HG03159 (cell line): ENCODE data around the gene AHNAK.
"Not testable (repeated sequence)": the region's sequence is repeated elsewhere in the genome, so short reads cannot be mapped to it uniquely, and the experiment has no call there.

Experiments
- ATAC-seq: cut with Tn5 transposase; IDR thresholded peaks from one replicate; pipeline ENCODE4 v1.9.1; 2021; ENCODE audit warnings: mild to moderate bottlenecking, moderate library complexity; ENCODE audit not compliant: unreplicated experiment

The AHNAK gene, protein sequence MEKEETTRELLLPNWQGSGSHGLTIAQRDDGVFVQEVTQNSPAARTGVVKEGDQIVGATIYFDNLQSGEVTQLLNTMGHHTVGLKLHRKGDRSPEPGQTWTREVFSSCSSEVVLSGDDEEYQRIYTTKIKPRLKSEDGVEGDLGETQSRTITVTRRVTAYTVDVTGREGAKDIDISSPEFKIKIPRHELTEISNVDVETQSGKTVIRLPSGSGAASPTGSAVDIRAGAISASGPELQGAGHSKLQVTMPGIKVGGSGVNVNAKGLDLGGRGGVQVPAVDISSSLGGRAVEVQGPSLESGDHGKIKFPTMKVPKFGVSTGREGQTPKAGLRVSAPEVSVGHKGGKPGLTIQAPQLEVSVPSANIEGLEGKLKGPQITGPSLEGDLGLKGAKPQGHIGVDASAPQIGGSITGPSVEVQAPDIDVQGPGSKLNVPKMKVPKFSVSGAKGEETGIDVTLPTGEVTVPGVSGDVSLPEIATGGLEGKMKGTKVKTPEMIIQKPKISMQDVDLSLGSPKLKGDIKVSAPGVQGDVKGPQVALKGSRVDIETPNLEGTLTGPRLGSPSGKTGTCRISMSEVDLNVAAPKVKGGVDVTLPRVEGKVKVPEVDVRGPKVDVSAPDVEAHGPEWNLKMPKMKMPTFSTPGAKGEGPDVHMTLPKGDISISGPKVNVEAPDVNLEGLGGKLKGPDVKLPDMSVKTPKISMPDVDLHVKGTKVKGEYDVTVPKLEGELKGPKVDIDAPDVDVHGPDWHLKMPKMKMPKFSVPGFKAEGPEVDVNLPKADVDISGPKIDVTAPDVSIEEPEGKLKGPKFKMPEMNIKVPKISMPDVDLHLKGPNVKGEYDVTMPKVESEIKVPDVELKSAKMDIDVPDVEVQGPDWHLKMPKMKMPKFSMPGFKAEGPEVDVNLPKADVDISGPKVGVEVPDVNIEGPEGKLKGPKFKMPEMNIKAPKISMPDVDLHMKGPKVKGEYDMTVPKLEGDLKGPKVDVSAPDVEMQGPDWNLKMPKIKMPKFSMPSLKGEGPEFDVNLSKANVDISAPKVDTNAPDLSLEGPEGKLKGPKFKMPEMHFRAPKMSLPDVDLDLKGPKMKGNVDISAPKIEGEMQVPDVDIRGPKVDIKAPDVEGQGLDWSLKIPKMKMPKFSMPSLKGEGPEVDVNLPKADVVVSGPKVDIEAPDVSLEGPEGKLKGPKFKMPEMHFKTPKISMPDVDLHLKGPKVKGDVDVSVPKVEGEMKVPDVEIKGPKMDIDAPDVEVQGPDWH (N-terminal part only)

DNA sequence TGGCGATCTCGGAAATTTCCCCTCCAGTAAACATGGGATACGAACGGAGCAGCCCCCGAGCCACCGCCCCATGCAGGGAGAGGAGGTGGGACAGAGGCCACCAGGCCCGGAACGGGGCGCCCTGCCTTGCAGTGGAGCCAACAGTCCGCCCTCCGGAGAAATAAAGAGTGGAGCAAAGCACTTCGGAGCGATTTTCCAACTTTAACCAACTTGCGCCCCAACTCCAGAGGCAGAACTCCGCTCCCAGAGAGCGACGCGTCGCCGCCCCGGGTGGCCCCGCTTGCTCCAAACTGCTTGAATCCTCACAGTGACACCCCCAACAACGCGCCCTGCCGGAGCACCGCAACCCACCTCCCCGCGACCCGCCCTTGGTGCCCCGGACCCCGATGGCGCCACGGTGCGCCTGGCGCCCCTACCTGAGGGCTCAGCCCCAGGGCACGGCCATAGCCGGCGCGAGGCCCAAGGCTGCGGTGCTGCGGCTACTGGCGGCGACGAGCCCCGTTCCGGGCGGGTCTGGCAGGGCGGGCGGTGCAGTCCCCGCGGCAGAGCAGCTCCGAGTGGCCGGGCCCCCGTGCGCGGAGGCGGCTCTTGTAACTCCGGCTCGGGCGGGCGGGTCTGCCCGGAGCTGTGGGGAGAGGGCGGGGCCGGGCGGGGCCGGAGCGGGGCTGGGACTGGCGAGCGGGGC is at the start of gene AHNAK:
Gene AHNAK, minus strand, starts transcription at position 563 of the 685 bp plus-strand sequence. CDS start 10,708 bp downstream, outside the sequence.
- no peak for ATAC-seq

DNA sequence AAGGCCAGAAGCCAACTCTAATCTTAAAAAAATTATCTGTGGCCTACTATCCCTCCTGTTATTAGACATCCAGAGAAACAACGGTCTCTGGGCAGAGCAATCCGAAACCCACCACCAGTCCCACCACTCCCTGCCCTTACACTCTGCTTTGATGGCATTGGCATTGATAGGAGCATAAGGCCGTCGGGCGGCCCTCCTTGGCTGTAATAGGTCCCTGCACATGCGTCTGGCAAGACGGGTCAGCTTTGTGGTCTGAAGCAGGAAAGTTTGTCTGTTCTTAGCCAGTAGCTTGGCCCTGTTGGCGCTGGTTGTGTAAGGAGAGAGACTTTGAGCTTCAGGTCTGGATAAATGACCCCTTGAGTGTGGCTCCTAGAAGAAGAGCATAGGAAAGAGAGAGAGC is 48.5 kb upstream of the AHNAK start:
- no peak for ATAC-seq

DNA sequence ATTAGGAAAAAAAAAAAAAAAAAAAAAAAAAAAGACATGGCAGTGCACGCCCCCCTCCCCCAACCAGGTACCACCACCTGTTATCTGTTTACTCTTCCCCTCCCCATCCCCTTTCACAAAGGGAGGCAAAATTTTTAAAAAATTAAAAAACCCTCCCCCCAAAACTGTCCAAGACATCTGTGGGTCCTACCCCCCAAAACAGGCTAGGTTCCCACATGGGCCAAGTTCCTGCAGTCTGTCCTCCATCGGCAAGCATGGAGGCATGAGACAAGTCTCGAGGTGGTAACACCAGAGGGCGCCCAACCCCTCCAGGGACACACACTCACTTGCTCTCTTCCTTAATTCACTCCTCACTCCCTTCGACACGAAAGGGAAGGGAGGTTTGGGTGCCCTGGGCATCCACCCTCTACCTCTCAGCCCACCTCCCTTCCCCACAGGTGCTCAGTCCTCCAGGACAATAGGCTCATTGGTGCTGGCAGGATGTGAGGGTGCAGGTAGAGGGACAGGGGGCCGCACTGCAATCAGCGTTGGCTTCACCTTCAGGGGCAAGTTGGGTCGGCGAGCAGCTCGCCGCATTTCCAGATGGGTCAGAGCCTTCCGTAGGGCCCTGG is 46.9 kb upstream of the AHNAK start:
- ATAC-seq, result no peak

DNA sequence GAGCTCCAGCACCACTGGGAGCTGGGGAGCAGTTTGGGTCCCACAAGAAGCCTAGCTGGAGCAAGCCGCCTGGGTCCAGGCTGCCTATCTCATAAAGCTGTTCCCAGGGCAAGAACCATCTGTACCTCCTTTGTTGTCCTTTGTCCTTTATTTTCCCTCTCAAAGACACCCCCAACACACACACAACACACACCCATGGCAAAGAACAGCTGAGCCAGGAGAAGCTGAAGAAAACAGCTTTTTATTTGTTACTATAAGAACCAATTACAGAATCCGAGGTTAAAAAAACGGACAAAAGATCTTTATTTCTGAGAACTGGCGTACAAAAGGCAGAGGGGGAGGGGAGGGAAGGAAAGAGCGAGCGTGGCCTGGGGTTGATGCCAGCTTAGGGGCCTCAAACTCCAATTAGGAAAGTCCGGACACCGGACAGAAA is 46.4 kb upstream of the AHNAK start:
- ATAC-seq, result no peak

DNA sequence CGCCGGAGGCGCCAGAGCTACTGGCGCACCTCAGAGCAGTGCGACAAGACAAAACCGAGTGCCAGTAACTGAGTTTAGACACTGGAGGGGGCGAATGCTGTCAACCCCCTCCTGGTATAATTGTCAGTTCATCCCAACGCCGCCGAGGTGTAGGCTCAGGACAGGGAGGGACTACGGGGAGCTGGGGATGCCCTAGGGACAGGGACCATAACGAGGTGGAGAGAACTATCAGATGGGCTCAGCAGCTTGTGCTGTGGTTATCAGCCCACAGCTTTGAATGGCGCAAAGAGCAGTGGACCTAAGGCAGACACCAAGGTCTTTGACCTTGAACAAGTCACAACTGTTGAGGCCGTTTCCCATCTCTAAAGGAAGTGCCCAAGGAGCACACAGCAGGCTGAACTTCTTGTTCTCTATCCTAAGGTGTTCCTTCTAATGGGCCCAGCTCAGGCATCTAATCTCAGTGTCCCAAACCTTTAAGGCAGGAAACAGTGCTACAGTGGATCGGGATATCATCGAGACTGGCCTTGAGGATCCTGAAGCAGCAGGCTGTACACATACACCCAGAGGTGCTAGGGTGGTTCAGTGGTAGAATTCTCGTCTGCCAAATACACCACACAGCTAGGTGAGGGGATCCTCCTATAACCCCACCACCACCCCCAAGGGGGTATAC is 45.7 kb upstream of the AHNAK start:
- ATAC-seq, result no peak

DNA sequence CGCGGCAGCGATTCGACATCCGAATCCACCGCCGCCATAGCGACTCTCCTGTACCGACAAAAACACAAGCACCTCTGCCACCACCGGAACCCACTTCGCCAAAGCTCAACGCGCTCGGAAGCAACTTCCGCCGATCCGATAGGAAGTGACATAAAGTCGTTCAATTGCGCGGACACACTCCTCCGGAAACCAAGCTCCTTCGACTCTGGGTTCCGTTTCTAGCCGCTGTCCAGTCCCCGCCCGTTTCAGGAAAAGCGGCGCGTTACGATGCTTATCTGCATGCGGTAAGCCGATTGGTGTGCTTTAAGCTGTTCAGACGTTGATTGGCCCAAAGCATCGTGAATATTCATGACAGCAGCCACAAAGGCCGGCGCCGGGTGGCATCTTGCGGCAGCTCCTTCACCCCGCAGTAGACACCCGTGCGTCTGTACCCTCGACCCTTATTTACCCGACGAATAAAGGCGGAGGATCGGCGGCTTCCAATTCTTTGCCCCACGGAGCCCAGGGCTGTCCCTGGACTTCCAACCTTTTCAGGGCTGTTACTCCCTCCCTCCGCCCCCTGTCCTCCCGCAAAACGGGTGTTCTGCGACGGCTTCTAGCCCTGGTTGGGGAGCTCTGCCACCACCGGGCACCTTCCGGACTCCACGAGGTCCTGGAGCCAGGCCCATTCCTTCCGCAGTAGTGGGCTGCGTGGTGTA is 45.0 kb upstream of the AHNAK start, which contains the start of gene TUT1:
Gene TUT1, minus strand, starts transcription at position 76 of the 698 bp plus-strand sequence. Its CDS starts 38 bp downstream, at position 38.
- peak; percentile 86 for ATAC-seq

DNA sequence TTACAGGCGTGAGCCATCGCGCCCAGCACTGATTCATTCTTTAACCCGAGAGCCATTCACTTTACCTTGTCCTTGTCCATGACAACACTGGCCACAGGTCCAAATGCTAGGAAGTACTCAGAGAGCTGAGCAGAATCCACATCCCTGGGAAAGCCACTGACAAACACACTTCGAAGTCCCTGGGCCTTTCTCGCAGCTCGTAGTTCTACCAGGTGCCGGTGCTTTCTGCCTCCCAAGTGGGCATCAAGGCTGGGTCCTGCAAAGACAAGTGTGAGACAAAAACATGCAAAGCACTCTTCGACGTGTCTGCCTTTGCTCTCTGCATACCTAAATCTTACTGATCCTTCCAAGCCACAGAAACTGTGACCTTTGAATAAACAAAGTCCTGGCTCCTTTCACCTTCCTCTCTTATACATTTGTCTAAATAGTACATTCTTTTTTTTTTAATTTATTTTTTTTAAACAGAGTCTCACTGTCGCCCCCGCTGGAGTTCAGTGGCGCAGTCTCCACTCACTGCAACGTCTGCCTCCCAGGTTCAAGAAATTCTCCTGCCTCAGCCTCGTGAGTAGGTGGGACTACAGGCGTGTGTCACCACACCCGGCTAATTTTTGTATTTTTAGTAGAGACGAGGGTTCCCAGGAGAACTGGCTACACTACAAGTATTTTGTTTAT is 42.5 kb upstream of the AHNAK start:
- ATAC-seq, result no peak

DNA sequence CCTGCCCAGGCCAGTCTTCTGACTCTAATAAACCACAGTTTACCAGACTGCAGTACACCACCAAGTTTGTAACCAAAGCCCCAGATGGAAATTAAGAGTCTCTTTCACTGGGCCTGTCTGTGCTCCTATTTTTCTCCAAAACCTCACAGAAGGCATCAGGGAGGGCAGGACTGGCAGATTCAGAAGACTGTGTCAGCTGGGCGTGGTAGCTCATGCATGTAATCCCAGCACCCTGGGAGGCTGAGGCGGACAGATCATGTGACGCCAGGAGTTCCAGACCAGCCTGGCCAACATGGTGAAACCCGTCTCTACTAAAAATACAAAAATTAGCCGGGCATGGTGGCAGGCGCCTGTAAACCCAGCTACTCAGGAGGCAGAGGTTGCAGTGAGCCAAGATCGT is 38.8 kb upstream of the AHNAK start:
- not testable (repeated sequence) for ATAC-seq

DNA sequence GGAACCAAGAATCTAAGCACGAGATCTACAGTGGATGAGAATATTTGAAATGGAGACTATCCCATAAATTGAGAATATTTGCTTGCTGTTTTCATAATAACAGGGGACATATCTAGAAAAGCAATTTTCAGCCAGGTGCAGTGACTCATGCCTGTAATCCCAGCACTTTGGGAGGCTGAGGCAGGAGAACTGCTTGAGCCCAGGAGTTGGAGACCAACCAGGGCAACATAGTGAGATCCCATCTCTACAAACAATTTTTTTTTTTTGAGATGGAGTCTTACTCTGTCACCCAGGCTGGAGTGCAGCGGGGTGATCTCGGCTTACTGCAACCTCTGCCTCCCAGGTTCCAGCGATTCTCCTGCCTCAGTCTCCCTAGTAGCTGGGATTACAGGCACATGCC is 35.1 kb upstream of the AHNAK start:
- ATAC-seq, result not testable (repeated sequence)

DNA sequence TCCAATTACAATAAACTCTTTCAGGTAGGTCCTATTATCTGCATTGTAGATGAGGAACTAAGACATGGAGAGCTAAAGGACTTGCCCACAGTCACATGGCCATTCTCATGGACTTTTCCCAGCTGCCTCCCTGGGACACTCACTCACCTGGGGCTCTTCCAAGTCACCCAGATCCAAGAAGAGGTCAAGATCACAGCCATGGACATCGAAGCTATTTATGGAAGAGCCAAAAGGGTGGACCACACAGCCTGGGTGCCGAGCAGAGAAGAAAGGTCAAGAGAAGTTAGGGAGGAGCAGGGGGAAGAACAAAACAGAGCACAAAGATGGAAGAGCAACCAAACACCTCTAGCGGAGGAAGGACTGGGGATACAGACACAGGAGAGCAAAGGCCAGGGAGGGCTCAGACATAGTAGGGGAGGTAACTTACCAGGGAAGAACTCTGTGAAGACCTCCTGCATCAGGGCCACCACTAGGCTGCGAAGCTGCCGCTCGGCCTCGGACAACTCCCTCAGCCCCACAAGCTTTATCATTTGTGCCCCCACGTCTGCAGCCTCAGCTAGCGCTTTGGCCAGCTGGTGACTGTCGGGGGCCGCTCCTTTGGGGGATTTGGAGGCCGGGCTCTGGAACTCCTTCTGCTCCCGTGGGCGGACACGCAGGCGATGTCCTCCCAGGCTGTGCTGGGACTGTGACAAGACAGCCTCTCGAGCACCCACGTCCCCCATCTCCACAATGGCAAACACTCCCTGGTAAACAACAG is 34.5 kb upstream of the AHNAK start:
- ATAC-seq, result no peak

DNA sequence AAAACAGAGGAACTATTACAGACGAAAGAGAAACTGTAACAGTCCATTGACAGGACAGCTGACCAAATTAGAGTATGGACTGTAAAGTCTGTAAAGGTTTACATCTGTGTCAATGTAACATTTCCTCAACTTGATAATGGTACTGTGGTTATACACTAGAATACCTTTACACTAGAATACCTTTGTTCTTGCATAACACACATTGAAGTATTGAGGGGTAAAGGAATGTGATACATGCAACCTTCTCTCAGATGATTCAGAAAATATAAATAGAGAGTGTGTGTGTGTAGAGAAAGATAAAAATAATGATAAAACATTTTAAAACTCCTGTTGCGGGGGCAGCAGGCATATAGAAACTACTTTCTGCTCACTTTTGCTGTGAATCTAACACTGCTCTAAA is 32.6 kb upstream of the AHNAK start:
- ATAC-seq, result no peak

DNA sequence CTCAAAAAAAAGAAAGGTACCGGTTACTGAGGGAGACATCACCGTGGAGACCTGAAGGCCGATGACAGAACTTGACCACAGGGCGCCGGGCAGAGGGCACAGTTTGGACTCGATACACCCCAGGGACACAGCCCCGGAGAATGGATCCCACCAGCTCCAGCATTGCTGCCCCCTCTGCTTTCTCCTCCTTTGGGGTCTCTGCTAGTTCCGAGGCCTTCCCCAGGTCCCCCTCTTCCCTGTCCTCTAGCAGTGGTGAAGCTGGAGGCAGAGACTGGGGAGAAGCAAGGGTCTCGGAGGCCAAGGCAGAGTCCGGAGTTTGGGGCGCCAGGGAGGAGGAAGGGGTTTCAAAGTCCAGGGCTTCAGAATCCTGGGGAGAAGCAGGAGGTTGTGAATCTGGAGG is 31.9 kb upstream of the AHNAK start:
- ATAC-seq, result no peak

DNA sequence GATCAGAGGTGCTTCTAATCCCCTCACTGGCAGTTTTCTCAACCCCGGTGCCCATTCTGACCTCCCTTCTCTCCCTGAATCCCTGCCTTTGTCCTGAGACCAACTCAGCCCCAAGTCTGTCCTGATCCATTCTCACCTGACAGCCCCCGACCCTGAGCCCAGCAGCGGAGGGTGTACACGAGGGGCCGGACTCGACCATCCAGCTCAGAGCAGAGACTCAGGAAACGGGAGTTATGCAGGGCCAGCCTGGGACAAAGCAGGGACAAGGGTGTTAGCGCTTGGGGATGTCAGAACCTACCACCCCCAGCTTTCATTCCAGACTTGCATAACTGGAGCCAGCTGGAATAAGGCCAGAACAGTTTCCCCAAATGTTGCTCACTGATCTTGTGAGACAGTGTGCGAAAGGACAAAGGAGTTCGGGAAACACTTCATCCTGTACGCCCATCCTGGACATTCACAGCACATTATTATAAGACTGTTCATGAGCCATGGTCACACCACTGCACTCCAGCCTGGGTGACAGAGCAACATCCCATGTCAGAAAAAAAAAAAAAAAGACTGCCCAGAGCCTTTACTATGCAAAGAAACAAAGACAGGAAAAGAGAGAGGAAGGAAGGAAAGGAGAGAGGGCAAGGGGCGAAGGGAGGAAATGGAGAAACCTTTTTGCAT is 30.6 kb upstream of the AHNAK start:
- no peak for ATAC-seq

DNA sequence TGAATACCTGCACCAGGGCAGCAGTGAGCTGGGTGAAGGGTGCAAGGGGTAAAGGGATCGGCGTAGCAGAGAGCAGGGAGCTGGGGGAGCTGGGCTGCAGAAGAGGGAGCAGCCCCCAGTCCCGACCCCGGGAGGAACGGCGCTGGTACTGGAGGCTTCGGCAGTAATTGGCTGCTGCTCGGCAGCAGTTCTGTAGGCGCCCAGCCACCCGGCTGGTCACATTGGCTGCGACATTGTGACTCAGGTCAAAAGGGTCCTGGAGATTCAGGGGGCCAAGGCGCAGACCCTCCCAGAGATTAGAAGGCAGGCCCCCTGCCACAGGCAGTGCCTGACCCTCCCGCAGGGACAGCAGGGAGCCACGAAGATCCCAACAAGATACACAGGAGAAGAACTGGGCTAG is 29.2 kb upstream of the AHNAK start:
- no peak for ATAC-seq

DNA sequence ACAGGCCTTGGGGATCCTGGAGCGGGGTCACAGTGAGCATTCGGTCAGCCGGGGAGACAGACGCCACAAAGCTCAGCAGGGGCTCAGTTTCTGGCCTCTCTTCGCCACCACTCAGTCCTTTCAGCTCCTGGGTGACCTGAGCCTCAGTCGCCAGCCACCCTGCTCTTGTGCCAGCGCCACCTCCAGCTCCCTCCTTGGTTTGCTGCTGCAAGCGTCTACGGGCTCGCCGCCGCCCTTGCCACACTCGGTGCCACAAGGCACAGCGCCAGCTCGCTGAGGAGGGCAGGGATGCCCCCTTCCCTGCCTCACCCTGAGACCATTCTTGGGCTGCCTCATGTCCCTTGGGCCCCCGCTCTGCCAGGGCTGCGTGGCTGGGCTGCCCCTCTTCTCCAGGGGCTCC is 28.6 kb upstream of the AHNAK start:
- no peak for ATAC-seq

DNA sequence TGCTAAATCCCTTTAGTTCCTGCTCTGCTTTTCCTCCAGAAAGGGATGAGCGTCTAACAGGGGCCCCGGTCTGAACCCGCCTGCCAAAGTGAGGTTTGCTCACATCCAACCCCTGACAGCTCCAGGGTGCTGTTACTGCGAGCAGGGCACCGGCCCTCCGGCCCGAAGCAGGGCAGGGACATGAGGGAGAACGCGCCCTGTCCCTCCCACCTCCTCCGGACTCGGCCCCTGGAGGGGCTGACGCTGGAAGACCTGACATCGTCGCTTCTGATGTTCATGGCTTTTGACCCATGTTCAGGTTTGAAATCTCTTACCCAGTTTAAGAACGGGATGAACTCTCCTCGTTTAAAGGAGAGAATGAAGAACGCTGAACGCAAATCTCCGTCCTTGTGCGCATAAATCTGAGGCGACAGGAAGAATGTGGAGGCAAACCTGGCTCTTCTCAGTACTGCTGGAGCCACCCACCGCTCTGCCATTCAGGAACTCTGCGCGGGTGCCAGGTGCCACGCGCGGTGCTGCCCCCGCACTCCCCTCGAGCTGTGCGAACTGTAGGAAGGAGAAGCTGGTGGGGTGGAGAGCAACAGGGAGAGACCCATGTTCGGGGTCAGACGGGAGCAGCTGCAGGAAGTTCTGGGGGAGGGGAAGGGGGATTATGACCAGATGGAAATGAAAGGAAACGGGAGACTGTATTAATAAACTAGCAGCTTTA is 27.9 kb upstream of the AHNAK start:
- ATAC-seq, result peak; percentile 10
